CD4-positive, alpha-beta T cell treated with Interleukin-6 for 4 hours (primary cell): ENCODE data around the gene SMCHD1.
"Not testable (repeated sequence)": the region's sequence is repeated elsewhere in the genome, so short reads cannot be mapped to it uniquely, and the experiment has no call there.

ENCODE experiments used
- DNase-seq: peaks from one replicate; pipeline ENCODE4 v3.0.0-alpha.2; 2020; ENCODE audit warnings: mixed read lengths

SMCHD1 gene

GRCh38 chr18:2723207-2723606 is 67.7 kb downstream of the SMCHD1 start:
- no peak for DNase-seq

- DNase-seq = no peak
Measured at GRCh38 chr18:2729757-2730156, 74.2 kb downstream of the SMCHD1 start.

DNA sequence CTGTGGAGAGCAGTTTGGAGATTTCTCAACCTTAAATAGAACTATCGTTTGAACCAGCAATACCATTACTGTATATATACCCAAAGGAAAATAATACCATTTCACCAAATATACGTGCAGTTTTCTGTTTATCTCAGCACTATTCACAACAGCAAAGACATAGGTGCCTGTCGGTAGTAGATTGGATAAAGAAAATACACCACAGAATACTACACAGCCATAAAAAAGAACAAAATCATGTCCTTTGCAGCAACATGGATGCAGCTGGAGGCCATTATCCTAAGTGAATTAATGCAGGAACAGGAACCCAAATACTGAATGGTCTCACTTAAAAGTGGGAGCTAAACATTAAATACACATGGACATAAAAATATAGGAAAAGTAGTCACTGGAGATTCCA is 81.3 kb downstream of the SMCHD1 start:
- DNase-seq = no peak

- not testable (repeated sequence) for DNase-seq
Measured at GRCh38 chr18:2740082-2740481, 84.6 kb downstream of the SMCHD1 start.

- DNase-seq = no peak
Measured at GRCh38 chr18:2746274-2746673, 90.7 kb downstream of the SMCHD1 start.

DNA sequence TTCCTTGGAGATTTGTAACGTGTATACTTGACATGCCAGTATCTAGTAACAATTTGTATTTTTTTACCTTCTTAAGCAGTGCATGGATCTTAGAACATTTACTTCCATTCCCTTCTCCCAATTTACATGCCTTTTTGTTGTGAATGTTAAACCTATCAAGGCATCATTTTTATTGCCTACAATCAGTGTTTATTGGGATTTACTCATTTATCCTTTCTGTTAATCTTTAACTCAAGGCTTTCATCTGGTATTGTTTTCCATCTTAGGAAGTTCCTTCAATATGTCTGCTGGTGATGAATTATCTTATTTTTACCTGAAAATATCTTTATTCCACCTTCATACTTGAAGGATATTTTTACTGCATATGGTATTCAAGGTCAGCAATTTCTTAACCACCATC is 102.8 kb downstream of the SMCHD1 start:
- DNase-seq = no peak

- no peak for DNase-seq
Measured at GRCh38 chr18:2774669-2775068, 119.1 kb downstream of the SMCHD1 start.

- DNase-seq = no peak
Measured at GRCh38 chr18:2776601-2777000, 121.1 kb downstream of the SMCHD1 start.

DNA sequence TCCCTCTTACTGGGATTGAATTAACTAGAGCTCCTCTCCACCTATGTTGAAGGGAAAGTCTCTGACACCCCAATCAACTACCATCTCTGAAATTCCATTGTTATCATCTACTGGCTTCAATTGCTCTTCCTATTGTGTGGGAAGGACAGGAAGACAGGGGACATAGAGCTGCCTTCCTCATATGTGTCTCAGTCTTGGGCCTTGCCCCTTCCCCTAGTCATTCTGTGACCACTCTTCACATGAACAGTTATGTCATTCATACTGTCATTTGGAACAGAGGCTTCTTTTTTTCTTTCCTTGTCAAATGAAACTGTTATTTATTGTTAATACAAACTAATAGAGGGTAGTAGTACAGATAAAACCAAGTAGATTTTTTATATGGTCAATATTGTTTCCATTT is 121.7 kb downstream of the SMCHD1 start:
- DNase-seq = no peak

GRCh38 chr18:2780750-2781149 is 125.2 kb downstream of the SMCHD1 start:
- no peak for DNase-seq

- no peak for DNase-seq
Measured at GRCh38 chr18:2787225-2787624, 131.7 kb downstream of the SMCHD1 start.

DNA sequence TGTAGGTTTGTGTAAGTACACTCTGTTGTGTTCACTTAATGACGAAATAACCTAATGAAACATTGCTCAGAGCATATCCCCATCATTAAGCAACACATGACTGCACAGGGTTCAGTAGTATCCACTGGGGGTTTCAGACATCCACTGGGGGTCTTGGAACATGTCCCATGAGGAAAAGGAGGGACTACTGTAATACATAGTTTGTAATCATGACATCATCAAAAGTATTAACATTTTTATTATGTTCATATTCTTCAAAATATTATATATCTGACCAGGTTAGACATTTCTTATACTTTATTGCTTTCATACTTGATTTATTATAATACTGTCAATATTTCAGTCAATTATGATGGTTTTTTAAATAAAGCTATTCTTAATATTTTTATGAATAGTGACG is 136.9 kb downstream of the SMCHD1 start:
- no peak for DNase-seq

GRCh38 chr18:2794159-2794558 is 138.6 kb downstream of the SMCHD1 start:
- no peak for DNase-seq

- DNase-seq = no peak
Measured at GRCh38 chr18:2797951-2798350, 142.4 kb downstream of the SMCHD1 start.

GRCh38 chr18:2799369-2799768 is 143.8 kb downstream of the SMCHD1 start:
- DNase-seq = no peak

GRCh38 chr18:2805970-2806943 is 150.7 kb downstream of the SMCHD1 start:
- no peak for DNase-seq

DNA sequence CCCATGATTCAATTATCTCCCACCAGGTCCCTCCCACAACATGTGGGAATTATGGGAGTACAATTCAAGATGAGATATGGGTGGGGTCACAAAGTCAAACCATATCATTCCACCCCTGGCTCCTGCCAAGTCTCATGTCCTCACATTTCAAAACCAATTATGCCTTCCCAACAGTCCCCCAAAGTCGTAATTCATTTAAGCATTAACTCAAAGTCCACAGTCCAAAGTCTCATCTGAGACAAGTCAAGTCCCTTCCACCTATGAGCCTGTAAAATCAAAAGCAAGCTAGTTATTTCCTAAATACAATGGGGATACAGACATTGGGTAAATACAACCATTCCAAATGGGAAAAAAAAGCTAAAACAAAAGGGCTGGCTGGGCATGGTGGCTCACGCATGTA is 153.1 kb downstream of the SMCHD1 start:
- DNase-seq = not testable (repeated sequence)

- not testable (repeated sequence) for DNase-seq
Measured at GRCh38 chr18:2809666-2810183, 154.2 kb downstream of the SMCHD1 start.

DNA sequence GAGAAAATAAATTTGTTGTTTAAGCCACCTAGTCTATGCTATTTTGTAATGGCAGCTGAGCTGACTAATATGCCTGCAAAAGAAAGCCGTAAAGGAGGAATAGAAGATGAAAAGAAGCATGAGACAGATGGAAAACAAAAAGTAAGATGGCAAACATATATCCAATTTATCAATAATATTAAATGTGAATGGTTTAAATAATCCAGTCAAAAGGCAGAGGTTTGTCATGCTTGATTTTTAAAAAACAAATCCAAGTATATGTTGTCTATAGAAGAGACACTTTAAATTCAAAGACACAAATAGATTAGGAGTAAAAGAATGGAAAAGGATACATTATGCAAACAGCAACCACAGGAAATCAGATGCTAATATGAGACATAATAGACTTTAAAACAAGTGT is 155.9 kb downstream of the SMCHD1 start:
- no peak for DNase-seq

DNA sequence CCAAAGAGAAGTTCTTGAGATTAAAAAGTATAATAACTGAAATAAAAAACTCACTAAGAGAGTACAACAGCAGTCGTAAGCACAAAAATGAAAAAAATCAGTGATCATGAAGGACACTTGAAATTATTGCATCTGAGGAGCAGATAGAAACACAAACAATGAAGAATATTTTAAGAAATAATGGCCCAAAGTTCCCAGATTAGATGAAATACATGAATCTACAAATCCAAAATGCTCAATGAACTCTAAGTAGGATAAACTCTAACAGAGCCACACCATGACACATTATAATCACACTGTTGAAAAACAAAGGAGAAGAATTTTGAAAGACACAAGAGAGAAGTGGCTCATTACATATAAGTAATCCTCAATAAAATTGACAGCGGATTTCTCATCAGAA is 159.4 kb downstream of the SMCHD1 start:
- no peak for DNase-seq

GRCh38 chr18:2818281-2818680 is 162.8 kb downstream of the SMCHD1 start:
- DNase-seq = no peak

- DNase-seq = no peak
Measured at GRCh38 chr18:2821695-2822094, 166.2 kb downstream of the SMCHD1 start.

DNA sequence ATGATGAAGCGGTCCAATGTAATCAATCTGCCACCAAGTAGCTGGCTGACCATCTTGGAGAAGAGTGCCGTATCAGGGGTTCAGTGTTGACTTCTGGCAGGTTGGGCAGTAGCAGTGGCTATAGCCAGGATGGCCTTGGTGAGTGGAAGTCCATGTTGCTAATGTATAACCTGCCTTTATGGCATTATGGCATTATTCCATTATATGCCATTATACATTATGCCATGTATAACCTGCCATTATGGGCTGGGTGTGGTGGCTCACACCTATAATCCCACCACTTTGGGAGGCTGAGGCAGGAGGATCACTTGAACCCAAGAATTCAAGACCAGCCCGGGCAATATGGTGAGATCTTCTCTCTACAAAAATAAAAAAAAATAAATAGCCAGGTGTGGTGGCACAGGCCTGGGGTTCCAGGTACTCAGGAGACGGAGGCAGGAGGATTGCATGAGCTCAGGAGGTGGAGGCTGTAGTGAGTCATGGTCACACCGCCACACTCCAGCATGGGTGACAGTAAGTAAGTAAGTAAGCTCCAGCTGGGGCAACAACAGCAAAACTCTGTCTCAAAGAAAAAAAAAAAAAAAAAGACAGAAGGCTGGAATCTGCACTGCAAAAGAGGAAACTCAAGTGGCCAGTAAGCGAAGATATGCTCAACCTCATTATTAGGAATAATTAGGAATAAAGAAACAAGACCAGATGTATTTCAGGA is 166.8 kb downstream of the SMCHD1 start:
- DNase-seq = no peak

- no peak for DNase-seq
Measured at GRCh38 chr18:2823202-2823601, 167.7 kb downstream of the SMCHD1 start.
